ENCODE data around the gene SEMA3B. TPM values are rescaled to one million over a fixed set of nuclear protein-coding genes. Genes with fewer than 3 reads are reported as not detected.

SEMA3B gene
- total RNA-seq, 2 donors from 2014 or later: 8.7 to 32.0 TPM

DNA sequence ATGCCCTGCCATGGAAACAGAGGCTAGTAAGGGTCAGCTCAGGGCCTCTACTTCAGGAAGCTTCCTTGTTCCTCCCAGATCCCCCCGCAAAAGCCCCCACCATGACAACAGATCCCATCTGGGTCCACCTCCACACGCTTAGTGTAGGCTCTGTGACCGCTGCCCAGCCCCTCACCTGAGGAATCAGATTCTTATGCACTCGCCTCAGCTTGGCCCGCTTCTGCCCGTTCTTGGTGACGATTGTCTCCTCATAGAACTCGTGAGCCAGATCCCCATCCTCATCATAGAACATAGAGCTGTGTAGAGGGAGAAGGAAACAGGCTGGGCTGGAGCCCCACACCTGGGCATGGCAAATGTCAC, 57.2 kb downstream of the SEMA3B start:
- Histone ChIP-seq H3K27ac (no peak overlapping the region), H3K36me3 (peaks cover under 1 to 13% of the 10 kb centered on the region in 2 donors), H3K4me1 (replicated peaks) (peaks cover 9% of the 10 kb centered on the region), H3K4me3 (no peak overlapping the region), H3K27me3 (replicated peaks; ENCODE audit: insufficient read depth) (no peaks in the 10 kb centered on the region), H3K9me3 (no peaks in the 10 kb centered on the region)
- 79% methylated on average over 8 of the region's 8 CpGs for WGBS
- TF ChIP-seq POLR2A (IDR thresholded peaks at IDR 0.05): no peak
- no peak for TF ChIP-seq POLR2AphosphoS5 (IDR thresholded peaks at IDR 0.05)
- TF ChIP-seq, protein P1, sequence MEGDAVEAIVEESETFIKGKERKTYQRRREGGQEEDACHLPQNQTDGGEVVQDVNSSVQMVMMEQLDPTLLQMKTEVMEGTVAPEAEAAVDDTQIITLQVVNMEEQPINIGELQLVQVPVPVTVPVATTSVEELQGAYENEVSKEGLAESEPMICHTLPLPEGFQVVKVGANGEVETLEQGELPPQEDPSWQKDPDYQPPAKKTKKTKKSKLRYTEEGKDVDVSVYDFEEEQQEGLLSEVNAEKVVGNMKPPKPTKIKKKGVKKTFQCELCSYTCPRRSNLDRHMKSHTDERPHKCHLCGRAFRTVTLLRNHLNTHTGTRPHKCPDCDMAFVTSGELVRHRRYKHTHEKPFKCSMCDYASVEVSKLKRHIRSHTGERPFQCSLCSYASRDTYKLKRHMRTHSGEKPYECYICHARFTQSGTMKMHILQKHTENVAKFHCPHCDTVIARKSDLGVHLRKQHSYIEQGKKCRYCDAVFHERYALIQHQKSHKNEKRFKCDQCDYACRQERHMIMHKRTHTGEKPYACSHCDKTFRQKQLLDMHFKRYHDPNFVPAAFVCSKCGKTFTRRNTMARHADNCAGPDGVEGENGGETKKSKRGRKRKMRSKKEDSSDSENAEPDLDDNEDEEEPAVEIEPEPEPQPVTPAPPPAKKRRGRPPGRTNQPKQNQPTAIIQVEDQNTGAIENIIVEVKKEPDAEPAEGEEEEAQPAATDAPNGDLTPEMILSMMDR (IDR thresholded peaks at IDR 0.05): no peak
- no peak for DNase-seq (ENCODE audit: low spot score)
- intact Hi-C loops (cut with DNase I): no loop called here

DNA sequence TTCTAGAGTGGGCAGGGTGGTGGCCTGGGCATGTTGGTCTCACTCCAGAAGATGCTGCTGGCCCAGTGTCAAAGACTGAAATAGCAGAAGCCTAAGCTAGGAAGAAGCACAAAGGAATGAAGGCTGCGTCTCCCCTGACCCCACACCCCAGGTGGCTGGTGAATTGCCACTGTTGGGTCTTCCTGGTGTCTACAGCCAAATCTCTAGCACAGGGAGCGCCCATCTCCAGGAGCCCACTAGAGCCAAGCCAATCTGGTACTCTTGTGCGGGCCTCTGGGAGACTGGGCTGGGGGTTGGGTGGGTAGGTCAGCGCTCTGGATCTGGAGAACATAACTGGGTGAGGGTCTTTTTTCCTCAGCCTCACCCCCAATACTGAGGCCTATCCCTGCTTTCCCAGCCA, 58.2 kb downstream of the SEMA3B start:
- peaks cover 8 to 13% of the 10 kb centered on the region in 2 donors for H3K36me3 ChIP-seq

More for the DNA sequence above, 58.2 kb downstream of the SEMA3B start:
- intact Hi-C loops (cut with DNase I): no loop called here
- Histone ChIP-seq H3K4me3 (peak overlapping the region; percentile 96 to 99), H3K27me3 (replicated peaks; ENCODE audit: insufficient read depth) (no peaks in the 10 kb centered on the region), H3K9me3 (no peaks in the 10 kb centered on the region), H3K4me1 (replicated peaks) (peaks cover 9% of the 10 kb centered on the region), H3K27ac (peak overlapping the region in 1 of 2 donors; percentile 77)
- 44% methylated on average over 4 of the region's 4 CpGs for WGBS
- DNase-seq (ENCODE audit: low spot score): no peak
- TF ChIP-seq POLR2AphosphoS5 (IDR thresholded peaks at IDR 0.05): no peak
- TF ChIP-seq, protein P1 (IDR thresholded peaks at IDR 0.05): no peak
- TF ChIP-seq POLR2A (IDR thresholded peaks at IDR 0.05): no peak

Small RNA genes lying within 50 kb of the gene (microRNA-seq; reads per million reads assigned to microRNA genes)
- not detected for gene MIR5787

Small RNA genes lying within 50 kb of the gene (small RNA-seq; reads per million reads assigned to genes)
- 0 reads per million in 2 donors for gene MIR5787

Other genes with a start within 250 kb of the SEMA3B start
- gene RBM5, start 180.2 kb upstream of the SEMA3B start, total RNA-seq: 100 to 1,000 TPM; 135 to 260 TPM
- gene SEMA3F, start 113.8 kb upstream of the SEMA3B start, total RNA-seq: 10 to 100 TPM; 43.3 to 71.8 TPM
- not detected for gene GNAT1, start 77.5 kb upstream of the SEMA3B start, total RNA-seq
- gene SLC38A3, start 63.9 kb upstream of the SEMA3B start, total RNA-seq: 1 to 10 TPM in 1 of 2 donors, under 1 TPM in 1; 0.41 to 4.0 TPM
- 100 to 1,000 TPM; 118 to 301 TPM for gene GNAI2, start 32.9 kb upstream of the SEMA3B start, total RNA-seq
- not detected for gene LSMEM2, start 9.9 kb downstream of the SEMA3B start, total RNA-seq
- gene IFRD2, start 23.3 kb downstream of the SEMA3B start, total RNA-seq: 10 to 100 TPM; 93.0 to 99.9 TPM
- gene HYAL3, start 30.3 kb downstream of the SEMA3B start, total RNA-seq: 10 to 100 TPM in 1 of 2 donors, 1 to 10 TPM in 1; 4.1 to 10.7 TPM
- gene NAA80, start 30.3 kb downstream of the SEMA3B start, total RNA-seq: 10 to 100 TPM; 15.8 to 28.0 TPM
- gene HYAL1, start 34.4 kb downstream of the SEMA3B start, total RNA-seq: 1 to 10 TPM; 2.0 TPM
- gene HYAL2, start 53.6 kb downstream of the SEMA3B start, total RNA-seq: 100 to 1,000 TPM in 1 of 2 donors, 10 to 100 TPM in 1; 76.1 to 131 TPM
- gene TUSC2, start 59.1 kb downstream of the SEMA3B start, total RNA-seq: 100 to 1,000 TPM in 1 of 2 donors, 10 to 100 TPM in 1; 31.9 to 121 TPM
- gene RASSF1, start 71.7 kb downstream of the SEMA3B start, total RNA-seq: 10 to 100 TPM; 23.8 to 36.6 TPM
- gene ZMYND10, start 76.6 kb downstream of the SEMA3B start, total RNA-seq: 10 to 100 TPM in 1 of 2 donors, 1 to 10 TPM in 1; 1.6 to 41.9 TPM
- gene NPRL2, start 81.6 kb downstream of the SEMA3B start, total RNA-seq: 10 to 100 TPM; 22.8 to 32.1 TPM
- gene CYB561D2, start 81.7 kb downstream of the SEMA3B start, total RNA-seq: 10 to 100 TPM; 33.2 to 39.9 TPM
- gene TMEM115, start 90.4 kb downstream of the SEMA3B start, total RNA-seq: 10 to 100 TPM; 73.0 to 76.7 TPM
- gene CACNA2D2, start 234.5 kb downstream of the SEMA3B start, total RNA-seq: 1 to 10 TPM; 5.6 to 9.1 TPM

Data from prostate gland (tissue), 2 donors.